ENCODE data around the gene ADAM20. TPM values are rescaled to one million over a fixed set of nuclear protein-coding genes. Genes with fewer than 3 reads are reported as not detected.
"Not testable (repeated sequence)": the region's sequence is repeated elsewhere in the genome, so short reads cannot be mapped to it uniquely, and the experiment has no call there.

Gene ADAM20
- total RNA-seq, 2 experiments from 2014 or later, result 0.36 to 0.38 TPM

DNA sequence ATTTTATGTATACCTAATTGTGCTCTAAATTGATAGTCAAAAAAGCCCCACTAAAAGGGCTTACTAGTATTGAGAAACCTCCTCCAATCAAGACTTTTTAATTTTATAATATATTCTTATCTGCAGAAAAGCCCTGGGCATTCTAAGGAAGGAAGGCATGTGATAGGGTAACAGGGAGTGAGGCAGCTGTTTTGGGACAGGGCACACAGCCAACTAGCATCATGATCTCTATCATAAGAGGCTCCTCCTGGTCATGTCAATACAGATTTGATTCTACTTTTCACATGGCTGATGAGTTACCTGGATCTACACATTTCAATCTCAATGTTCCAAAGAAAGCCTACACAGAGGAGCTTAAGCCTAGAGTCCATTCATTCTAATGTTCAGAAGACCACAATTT is 9.1 kb downstream of the ADAM20 start:
- ChIA-PET CTCF (interaction anchor here (1.0 kb wide), 1 partner anchor 42 kb away, joined by 3 read pairs; no protein-coding TSS in a partner anchor), POLR2A (no interaction called here)
- intact Hi-C loops (cut with micrococcal nuclease), result no loop called here
- Mint-ChIP-seq H3K4me3 (no peak overlapping the region), H3K4me1 (ENCODE audit: low read depth) (no peaks in the 10 kb centered on the region), H3K27ac (no peak overlapping the region), H3K9me3 (peaks cover 6% of the 10 kb centered on the region), H3K27me3 (no peaks in the 10 kb centered on the region), H3K36me3 (peaks cover 31% of the 10 kb centered on the region)
- no peak for DNase-seq

DNA sequence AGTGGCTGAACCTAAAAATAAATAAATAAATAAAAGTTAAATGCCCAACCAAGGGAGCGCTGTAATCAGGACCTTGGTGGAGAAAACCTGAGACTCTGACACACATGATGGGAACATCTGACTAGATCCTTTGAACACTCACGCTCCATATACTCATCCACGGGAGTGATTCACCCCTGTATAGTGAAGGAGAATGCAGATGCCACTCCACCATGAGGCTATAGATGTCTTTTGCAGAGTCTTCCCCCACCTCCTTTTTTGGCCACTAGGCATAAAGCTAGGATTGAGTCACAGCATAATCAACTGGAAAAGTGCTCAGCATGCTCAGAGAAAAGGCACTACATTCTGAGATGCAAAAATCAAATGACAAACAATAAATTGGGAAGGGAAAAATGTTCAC is 19.0 kb downstream of the ADAM20 start:
- ChIA-PET POLR2A (no interaction called here), CTCF (no interaction called here)
- peaks cover 15% of the 10 kb centered on the region for H3K9me3 Mint-ChIP-seq
- H3K36me3 Mint-ChIP-seq, result peaks cover 12% of the 10 kb centered on the region
- intact Hi-C loops (cut with micrococcal nuclease), result no loop called here
- H3K4me1 Mint-ChIP-seq (ENCODE audit: low read depth), result peaks cover 12% of the 10 kb centered on the region
- no peaks in the 10 kb centered on the region for H3K27me3 Mint-ChIP-seq
- H3K4me3 Mint-ChIP-seq, result no peak overlapping the region
- no peak overlapping the region for H3K27ac Mint-ChIP-seq
- no peak for DNase-seq

DNA sequence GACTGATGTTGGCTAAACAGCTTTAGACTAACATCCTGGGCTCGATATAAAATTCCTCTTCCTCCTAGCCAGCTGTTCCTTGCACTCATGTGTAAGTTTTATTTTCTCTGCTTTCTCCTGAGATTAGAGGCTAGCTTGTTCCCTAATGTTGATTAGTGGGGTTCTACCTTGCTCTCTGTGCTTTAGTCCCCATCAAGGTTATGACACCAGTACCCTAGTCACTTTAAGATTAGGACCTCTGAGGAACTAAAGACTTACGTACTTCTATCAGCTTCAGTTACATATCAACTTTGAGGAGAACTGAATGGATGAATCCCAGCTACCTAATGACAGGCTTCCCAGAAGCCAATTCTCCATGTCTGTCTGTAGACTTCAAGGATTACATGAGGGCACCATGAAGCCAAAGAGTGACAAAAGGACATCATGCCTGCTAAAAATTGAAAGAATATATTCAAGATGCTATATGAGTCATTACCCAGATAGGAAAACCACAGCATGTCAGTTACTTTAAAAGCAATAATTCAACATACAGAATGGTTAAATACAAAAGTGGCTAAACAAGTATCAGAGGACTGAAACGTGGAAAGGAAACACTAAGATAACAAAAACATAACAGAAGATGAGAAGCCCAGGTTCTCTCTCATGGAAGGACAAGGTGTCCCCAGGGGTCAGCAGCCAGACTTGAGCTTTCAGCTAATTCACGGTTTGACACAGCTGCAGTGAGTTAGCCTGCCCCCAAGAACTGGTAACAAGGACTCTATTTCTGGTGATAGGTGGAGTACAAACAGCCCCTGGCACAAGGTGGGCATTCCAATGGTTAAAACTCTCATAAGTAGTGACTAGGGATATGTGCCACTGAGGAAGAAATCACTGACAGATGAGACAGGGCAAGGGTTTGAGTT is 20.4 kb downstream of the ADAM20 start:
- ChIA-PET CTCF (no interaction called here), POLR2A (no interaction called here)
- Mint-ChIP-seq H3K4me3 (no peak overlapping the region), H3K4me1 (ENCODE audit: low read depth) (peaks cover 12% of the 10 kb centered on the region), H3K27me3 (no peaks in the 10 kb centered on the region), H3K27ac (no peak overlapping the region), H3K36me3 (peaks cover 15% of the 10 kb centered on the region), H3K9me3 (peaks cover 8% of the 10 kb centered on the region)
- intact Hi-C loops (cut with micrococcal nuclease), result no loop called here
- no peak for DNase-seq

DNA sequence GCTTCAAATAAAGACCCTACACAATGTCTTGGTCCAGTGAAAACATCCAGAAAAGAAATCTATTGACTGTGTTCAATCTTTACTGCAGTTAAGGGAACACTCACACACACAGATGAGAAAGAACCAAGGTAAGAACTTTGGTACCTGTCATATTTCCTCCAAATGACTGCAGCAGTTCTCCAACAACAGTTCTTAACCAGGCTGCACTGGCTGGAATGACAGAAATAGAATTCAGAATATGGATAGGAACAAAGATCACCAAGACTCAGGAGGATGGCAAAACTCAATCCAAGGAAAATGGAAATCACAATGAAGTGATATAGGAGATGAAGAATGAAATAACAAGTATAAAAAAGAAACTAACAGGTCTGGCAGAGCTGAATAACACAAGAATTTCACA is 36.6 kb downstream of the ADAM20 start:
- CTCF ChIA-PET, result no interaction called here
- intact Hi-C loops (cut with micrococcal nuclease), result no loop called here
- POLR2A ChIA-PET, result no interaction called here
- no peaks in the 10 kb centered on the region for H3K27me3 Mint-ChIP-seq
- peaks cover 11% of the 10 kb centered on the region for H3K9me3 Mint-ChIP-seq
- peaks cover 18% of the 10 kb centered on the region for H3K36me3 Mint-ChIP-seq
- H3K27ac Mint-ChIP-seq, result no peak overlapping the region
- DNase-seq, result no peak
- H3K4me1 Mint-ChIP-seq (ENCODE audit: low read depth), result no peaks in the 10 kb centered on the region
- H3K4me3 Mint-ChIP-seq, result no peak overlapping the region

DNA sequence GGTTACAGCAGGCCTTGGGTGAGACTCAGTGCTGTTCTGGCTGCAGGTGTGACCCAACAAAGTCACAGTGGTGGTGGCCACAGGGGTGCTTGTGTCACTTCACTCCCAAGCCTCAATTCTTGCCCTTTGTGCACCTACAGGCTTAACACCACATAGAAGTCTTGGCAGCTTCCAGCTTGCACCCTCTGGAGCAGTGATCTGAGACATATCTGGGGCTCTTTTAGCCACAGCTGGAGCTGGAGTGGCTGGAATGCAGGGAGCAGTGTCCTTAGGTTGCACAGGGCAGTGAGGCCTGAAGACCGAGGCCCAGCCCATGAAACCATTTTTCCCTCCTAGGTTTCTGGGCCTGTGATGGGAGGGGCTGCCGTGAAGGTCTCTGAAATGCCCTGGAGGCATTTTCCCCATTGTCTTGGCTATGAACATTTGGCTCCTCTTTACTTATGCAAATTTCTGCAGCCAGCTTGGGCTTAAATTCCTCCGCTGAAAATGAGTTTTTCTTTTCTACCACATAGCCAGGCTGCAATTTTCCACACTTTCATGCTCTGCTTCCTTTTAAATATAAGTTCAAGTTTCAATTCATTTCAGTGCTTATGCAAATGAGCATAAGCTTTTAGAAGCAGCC is 45.1 kb downstream of the ADAM20 start:
- Mint-ChIP-seq H3K36me3 (peaks cover 50% of the 10 kb centered on the region), H3K4me3 (no peak overlapping the region), H3K9me3 (peaks cover 53% of the 10 kb centered on the region), H3K27me3 (no peaks in the 10 kb centered on the region), H3K27ac (no peak overlapping the region), H3K4me1 (ENCODE audit: low read depth) (no peaks in the 10 kb centered on the region)
- ChIA-PET CTCF (no interaction called here), POLR2A (no interaction called here)
- intact Hi-C loops (cut with micrococcal nuclease), result no loop called here
- no peak for DNase-seq

DNA sequence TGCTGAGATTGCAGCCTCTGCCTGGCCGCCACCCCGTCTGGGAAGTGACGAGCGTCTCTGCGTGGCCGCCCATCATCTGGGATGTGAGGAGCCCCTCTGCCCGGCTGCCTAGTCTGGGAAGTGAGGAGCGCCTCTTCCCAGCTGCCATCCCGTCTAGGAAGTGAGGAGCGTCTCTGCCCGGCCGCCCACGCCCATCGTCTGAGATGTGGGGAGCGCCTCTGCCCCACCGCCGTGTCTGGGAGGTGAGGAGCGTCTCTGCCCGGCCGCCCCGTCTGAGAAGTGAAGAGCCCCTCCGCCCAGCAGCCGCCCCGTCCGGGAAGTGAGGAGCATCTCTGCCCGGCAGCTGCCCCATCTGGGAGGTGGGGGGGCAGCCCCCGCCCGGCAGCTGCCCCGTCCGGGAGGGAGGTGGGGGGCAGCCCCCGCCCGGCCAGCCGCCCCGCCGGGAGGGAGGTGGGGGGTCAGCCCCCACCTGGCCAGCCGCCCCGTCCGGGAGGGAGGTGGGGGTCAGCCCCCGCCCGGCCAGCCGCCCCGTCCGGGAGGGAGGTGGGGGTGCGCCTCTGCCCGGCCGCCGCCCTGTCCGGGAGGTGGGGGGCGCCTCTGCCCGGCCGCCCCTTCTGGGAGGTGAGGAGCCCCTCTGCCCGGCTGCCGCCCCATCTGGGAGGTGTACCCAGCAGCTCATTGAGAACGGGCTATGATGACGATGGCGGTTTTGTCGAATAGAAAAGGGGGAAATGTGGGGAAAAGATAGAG is 57.3 kb downstream of the ADAM20 start:
- H3K9me3 Mint-ChIP-seq; DNase-seq; CTCF ChIA-PET; intact Hi-C loops (cut with micrococcal nuclease); H3K27me3 Mint-ChIP-seq; H3K27ac Mint-ChIP-seq; POLR2A ChIA-PET; H3K4me1 Mint-ChIP-seq (ENCODE audit: low read depth); H3K4me3 Mint-ChIP-seq: not testable (repeated sequence)
- H3K36me3 Mint-ChIP-seq, result peaks cover 12% of the 10 kb centered on the region

DNA sequence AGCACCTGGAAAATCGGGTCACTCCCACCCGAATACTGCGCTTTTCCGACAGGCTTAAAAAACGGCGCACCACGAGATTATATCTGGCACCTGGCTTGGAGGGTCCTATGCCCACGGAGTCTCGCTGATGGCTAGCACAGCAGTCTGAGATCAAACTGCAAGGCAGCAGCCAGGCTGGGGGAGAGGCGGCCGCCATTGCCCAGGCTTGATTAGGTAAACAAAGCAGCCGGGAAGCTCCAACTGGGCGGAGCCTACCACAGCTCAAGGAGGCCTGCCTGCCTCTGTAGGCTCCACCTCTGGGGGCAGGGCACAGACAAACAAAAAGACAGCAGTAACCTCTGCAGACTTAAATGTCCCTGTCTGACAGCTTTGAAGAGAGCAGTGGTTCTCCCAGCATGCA is 59.3 kb downstream of the ADAM20 start:
- H3K27me3 Mint-ChIP-seq; H3K9me3 Mint-ChIP-seq; H3K4me1 Mint-ChIP-seq (ENCODE audit: low read depth); H3K4me3 Mint-ChIP-seq; H3K27ac Mint-ChIP-seq; CTCF ChIA-PET; intact Hi-C loops (cut with micrococcal nuclease); POLR2A ChIA-PET; DNase-seq: not testable (repeated sequence)
- peaks cover 21% of the 10 kb centered on the region for H3K36me3 Mint-ChIP-seq

DNA sequence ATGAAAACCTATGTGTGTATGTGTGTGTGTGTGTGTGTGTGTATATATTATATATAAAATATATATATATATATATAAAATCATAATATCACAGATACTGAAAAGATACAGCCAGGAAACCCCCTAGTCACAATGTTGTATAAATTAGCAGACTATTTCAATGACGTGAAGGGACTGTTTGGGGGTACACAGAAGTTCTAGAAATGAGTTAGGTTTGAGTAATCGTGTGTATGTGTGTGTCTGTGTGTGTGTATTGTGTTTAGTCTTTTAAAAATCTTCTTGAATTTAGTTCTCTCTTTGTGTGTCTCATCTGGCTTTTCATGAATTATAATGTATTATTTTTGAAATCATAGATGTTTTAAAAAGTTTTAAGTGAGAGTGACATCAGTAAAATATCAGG is 61.0 kb downstream of the ADAM20 start:
- ChIA-PET POLR2A (no interaction called here), CTCF (no interaction called here)
- no peak for DNase-seq
- peaks cover 27% of the 10 kb centered on the region for H3K36me3 Mint-ChIP-seq
- H3K27me3 Mint-ChIP-seq, result no peaks in the 10 kb centered on the region
- no peak overlapping the region for H3K4me3 Mint-ChIP-seq
- no peak overlapping the region for H3K27ac Mint-ChIP-seq
- no peaks in the 10 kb centered on the region for H3K9me3 Mint-ChIP-seq
- no peaks in the 10 kb centered on the region for H3K4me1 Mint-ChIP-seq (ENCODE audit: low read depth)
- intact Hi-C loops (cut with micrococcal nuclease), result no loop called here

Other genes starting within 250 kb of the ADAM20 start
- 10 to 100 TPM; 54.6 to 56.5 TPM for gene COX16, start 175.3 kb downstream of the ADAM20 start, total RNA-seq
- 1 to 10 TPM; 5.7 to 5.8 TPM for gene SYNJ2BP, start 117.9 kb downstream of the ADAM20 start, total RNA-seq
- under 1 TPM; 0.14 to 0.15 TPM for gene ADAM21, start 82.8 kb downstream of the ADAM20 start, total RNA-seq
- 10 to 100 TPM; 39.7 to 47.1 TPM for gene MED6, start 65.7 kb upstream of the ADAM20 start, total RNA-seq
- 1 to 10 TPM; 8.6 to 9.5 TPM for gene TTC9, start 106.9 kb upstream of the ADAM20 start, total RNA-seq

Data from activated CD4-positive, alpha-beta memory T cell treated with anti-CD3 and anti-CD28 coated beads for 36 hours (primary cell).